Testis (tissue), 3 donors: ENCODE measurements around the gene FSTL4. TPM values are rescaled to one million over a fixed set of nuclear protein-coding genes. Genes with fewer than 3 reads are reported as not detected.

Experiments
- DNase-seq: peaks from one replicate; pipeline ENCODE4 v3.0.0-alpha.2; 2019
- H3K27ac ChIP-seq, 2 donors: fragments of 200-600 bp; sonication (generic); one replicate each; pipeline ENCODE4 v1.5.1; 2019
- H3K27me3 ChIP-seq: fragments of 200-600 bp; sonication (generic); one replicate; pipeline ENCODE4 v1.5.1; 2019
- H3K36me3 ChIP-seq: fragments of 200-600 bp; sonication (generic); one replicate; pipeline ENCODE4 v1.5.1; 2017; ENCODE audit warnings: low read depth; ENCODE audit errors: missing control alignments
- H3K4me1 ChIP-seq: fragments of 200-600 bp; sonication (generic); one replicate; pipeline ENCODE4 v1.5.1; 2019
- H3K4me3 ChIP-seq, 2 donors: fragments of 200-600 bp; sonication (generic); one replicate each; pipeline ENCODE4 v1.5.1; 2017 to 2019
- H3K9me3 ChIP-seq: fragments of 200-600 bp; sonication (generic); one replicate; pipeline ENCODE4 v1.5.1; 2017
- CTCF ChIP-seq, 3 experiments: fragments of 450-650 bp in 2 of 3; fragments of 200-600 bp in 1 of 3; sonication (generic) in 1 of 3; IDR thresholded peaks; one replicate each; pipeline ENCODE4 v1.5.1; 2016 to 2019; ENCODE audit warnings: antibody characterized with exemption in 3 of 3, mild to moderate bottlenecking in 2 of 3, moderate library complexity in 1 of 3
- POLR2A ChIP-seq: fragments of 450-650 bp; IDR thresholded peaks from one replicate; pipeline ENCODE4 v1.6.1; 2017; ENCODE audit warnings: antibody characterized with exemption, mild to moderate bottlenecking, moderate library complexity
- WGBS, 2 donors: methylation state at CpG; one replicate each; pipeline ENCODE4 v1.1.5; 2018; 5-methylcytosine and 5-hydroxymethylcytosine counted together
- intact Hi-C: fragments of 100-400 bp; cut with DNase I; formaldehyde crosslinking; loops from one replicate; pipeline ENCODE4 v1.15.1; 2023; ENCODE audit warnings: low total_unique reads
- polyA plus RNA-seq: library from polyadenylated mRNA; stranded (reverse); fragments of 350-450 nt; fragmentation: Illumina TruSeq; extraction: RNeasy Lipid Tissue Mini Kit (QIAGEN cat#74804); gene quantifications from one replicate; pipeline ENCODE4 v1.2.3, GENCODE V29; 2014; ENCODE audit warnings: low read depth, low replicate concordance; ENCODE audit not compliant: insufficient read depth
- total RNA-seq, 2 donors: library from RNA; depleted of rRNA; stranded (reverse); fragments of >200 nt; gene quantifications; one replicate each; pipeline ENCODE4 v1.2.3, GENCODE V29; 2016

The FSTL4 gene
- total and polyA plus RNA-seq, 3 donors from 2014 or later, result 7.1 to 8.6 (median 7.4) TPM

DNA sequence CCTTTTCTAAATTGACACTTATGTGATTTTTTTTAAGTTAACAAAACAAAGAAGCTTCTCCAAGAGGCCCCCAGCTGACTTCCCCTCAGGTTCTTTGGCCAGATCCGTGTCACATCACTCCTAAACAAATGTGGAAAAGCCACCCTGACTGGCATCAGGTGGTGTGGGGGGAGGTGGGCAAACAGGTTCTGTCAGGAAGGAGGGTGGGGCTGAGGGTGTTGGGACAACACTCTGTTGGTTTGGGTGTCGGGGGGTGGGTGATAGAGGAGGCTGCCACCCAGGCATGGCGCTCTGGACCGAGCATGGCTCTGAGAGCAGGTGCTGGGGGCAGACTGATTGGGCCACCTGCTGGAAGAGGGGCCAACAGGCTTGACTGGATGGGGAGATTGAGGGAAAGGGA lies 349.7 kb downstream of the FSTL4 start:
- H3K27me3 ChIP-seq, result no peaks in the 10 kb centered on the region
- DNase-seq, result no peak
- 92 to 95% methylated on average over 4 of the region's 4 CpGs for WGBS, 2 donors
- H3K27ac ChIP-seq, result no peak overlapping the region
- no peaks in the 10 kb centered on the region for H3K9me3 ChIP-seq
- intact Hi-C loops, result no loop called here
- no peak for TF ChIP-seq POLR2A
- no peak for TF ChIP-seq CTCF (IDR thresholded peaks at IDR 0.05)
- H3K4me3 ChIP-seq, result no peak overlapping the region
- peaks cover 10% of the 10 kb centered on the region for H3K4me1 ChIP-seq
- H3K36me3 ChIP-seq, result no peaks in the 10 kb centered on the region

- Histone ChIP-seq H3K36me3 (no peaks in the 10 kb centered on the region), H3K4me1 (peaks cover 10% of the 10 kb centered on the region), H3K9me3 (no peaks in the 10 kb centered on the region), H3K27me3 (no peaks in the 10 kb centered on the region), H3K4me3 (no peak overlapping the region), H3K27ac (no peak overlapping the region)
- TF ChIP-seq POLR2A, result no peak
- TF ChIP-seq CTCF (IDR thresholded peaks at IDR 0.05), result no peak
- intact Hi-C loops, result no loop called here
- DNase-seq, result no peak
- WGBS, 2 donors, result 63 to 78% methylated on average over 6 of the region's 6 CpGs
Measured at GRCh38 chr5:133261993-133262392, 350.3 kb downstream of the FSTL4 start.

DNA sequence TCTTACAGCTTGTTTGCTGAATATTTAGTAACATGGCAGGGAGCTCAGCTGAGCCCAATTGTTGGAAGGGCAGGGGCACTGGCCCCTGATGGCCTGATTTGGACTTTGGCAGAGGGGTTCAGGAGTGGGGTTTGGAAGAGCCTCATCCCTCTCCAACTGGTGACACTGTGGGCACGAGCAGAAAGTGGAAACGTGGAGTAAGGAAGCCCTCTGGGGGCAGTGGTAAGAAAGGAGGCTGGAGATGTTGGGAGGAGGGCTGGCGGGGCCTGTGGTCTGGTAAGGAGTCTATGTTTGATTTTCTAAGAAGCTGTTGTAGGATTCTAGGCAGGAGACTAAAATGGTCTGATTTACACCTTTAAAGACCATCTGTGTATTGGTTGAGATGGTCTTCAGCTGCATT lies 351.6 kb downstream of the FSTL4 start:
- no peak overlapping the region for H3K4me3 ChIP-seq
- intact Hi-C loops, result no loop called here
- TF ChIP-seq CTCF (IDR thresholded peaks at IDR 0.05) (no peak), POLR2A (no peak)
- no peaks in the 10 kb centered on the region for H3K4me1 ChIP-seq
- no peaks in the 10 kb centered on the region for H3K27me3 ChIP-seq
- H3K27ac ChIP-seq, result no peak overlapping the region
- H3K36me3 ChIP-seq, result no peaks in the 10 kb centered on the region
- H3K9me3 ChIP-seq, result no peaks in the 10 kb centered on the region
- WGBS, 2 donors, result 77 to 81% methylated on average over 3 of the region's 3 CpGs
- no peak for DNase-seq

DNA sequence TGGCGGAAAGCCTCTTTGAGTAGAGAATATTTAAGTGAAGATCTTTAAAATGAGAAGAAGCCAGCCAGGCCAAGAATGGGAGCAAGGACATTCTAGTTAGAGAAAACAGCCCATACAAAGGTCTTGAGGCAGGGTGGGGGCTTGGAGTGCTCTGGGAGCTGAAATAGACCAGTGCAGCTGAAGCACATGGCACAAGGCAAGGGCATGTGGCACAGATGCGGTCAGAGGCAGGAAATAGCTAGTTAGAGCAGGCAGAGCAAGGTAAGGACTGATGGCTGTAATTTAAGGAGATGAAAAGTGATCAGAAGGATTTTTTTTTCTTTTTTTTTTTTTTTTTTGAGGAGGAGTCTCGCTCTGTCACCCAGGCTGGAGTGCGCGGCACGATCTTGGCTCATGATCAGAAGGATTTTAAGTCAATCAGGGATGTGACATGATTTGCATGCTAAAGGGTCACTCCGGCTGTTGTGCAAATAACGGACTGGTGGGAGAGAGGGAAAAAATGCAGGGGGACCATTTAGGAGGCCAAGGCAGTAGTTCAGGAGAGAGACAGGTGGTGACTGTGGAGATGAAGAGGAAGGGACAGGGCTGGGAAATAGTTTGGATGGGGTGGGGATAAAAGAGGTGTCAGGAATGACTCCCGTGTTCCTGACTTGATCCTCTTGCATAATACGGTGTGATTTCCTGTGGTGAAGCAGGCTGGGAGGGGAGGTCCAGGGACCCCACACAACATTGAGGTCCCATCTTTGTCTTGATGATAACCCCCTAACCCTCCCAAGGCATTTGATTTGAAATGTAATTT lies 352.9 kb downstream of the FSTL4 start:
- no peak for DNase-seq
- intact Hi-C loops, result no loop called here
- H3K27ac ChIP-seq, result no peak overlapping the region
- no peaks in the 10 kb centered on the region for H3K36me3 ChIP-seq
- TF ChIP-seq POLR2A (no peak), CTCF (IDR thresholded peaks at IDR 0.05) (no peak)
- H3K27me3 ChIP-seq, result no peaks in the 10 kb centered on the region
- H3K9me3 ChIP-seq, result no peaks in the 10 kb centered on the region
- no peaks in the 10 kb centered on the region for H3K4me1 ChIP-seq
- H3K4me3 ChIP-seq, result no peak overlapping the region
- 85 to 86% methylated on average over 9 to 10 of the region's 10 CpGs for WGBS, 2 donors

- H3K4me3 ChIP-seq, result no peak overlapping the region
- no peaks in the 10 kb centered on the region for H3K9me3 ChIP-seq
- no peaks in the 10 kb centered on the region for H3K36me3 ChIP-seq
- H3K27ac ChIP-seq, result no peak overlapping the region
- no peaks in the 10 kb centered on the region for H3K27me3 ChIP-seq
- TF ChIP-seq CTCF (IDR thresholded peaks at IDR 0.05) (no peak), POLR2A (no peak)
- intact Hi-C loops, result no loop called here
- 96 to 97% methylated on average over 2 of the region's 2 CpGs for WGBS, 2 donors
- DNase-seq, result no peak
- H3K4me1 ChIP-seq, result no peaks in the 10 kb centered on the region
Measured at GRCh38 chr5:133257977-133258376, 354.4 kb downstream of the FSTL4 start.
